Vagina (tissue), 2 donors: ENCODE results near the gene CASP6. TPM values are rescaled to one million over a fixed set of nuclear protein-coding genes. Genes with fewer than 3 reads are reported as not detected.

Experiments used
- DNase-seq, 2 donors: peaks; one replicate each; pipeline ENCODE4 v3.0.0-alpha.2; 2017; ENCODE audit errors: extremely low spot score in 2 of 2
- H3K27ac ChIP-seq: fragments of 200-600 bp; sonication (generic); one replicate; pipeline ENCODE4 v1.5.1; 2019
- H3K27me3 ChIP-seq: fragments of 200-600 bp; sonication (generic); one replicate; pipeline ENCODE4 v1.5.1; 2019
- H3K36me3 ChIP-seq, 2 donors: fragments of 200-600 bp; sonication (generic); one replicate each; pipeline ENCODE4 v1.5.1; 2017 to 2019
- H3K4me1 ChIP-seq: fragments of 200-600 bp; sonication (generic); one replicate; pipeline ENCODE4 v1.5.1; 2019
- H3K4me3 ChIP-seq, 2 donors: fragments of 200-600 bp; sonication (generic); 1 replicate in 1 of 2; 2 replicates in 1 of 2; pipeline ENCODE4 v1.5.1; 2016 to 2019
- H3K9me3 ChIP-seq: fragments of 200-600 bp; sonication (generic); one replicate; pipeline ENCODE4 v1.5.1; 2019
- POLR2A ChIP-seq, 2 donors: fragments of 450-650 bp; IDR thresholded peaks; one replicate each; pipeline ENCODE4 v1.6.1; 2017; ENCODE audit warnings: antibody characterized with exemption in 2 of 2, mild to moderate bottlenecking in 2 of 2, moderate library complexity in 2 of 2
- POLR2AphosphoS5 ChIP-seq, 2 donors: sonication (generic); formaldehyde crosslinking; IDR thresholded peaks; one replicate each; pipeline ENCODE4 v1.9.0; 2017; ENCODE audit warnings: antibody characterized with exemption in 2 of 2, mild to moderate bottlenecking in 2 of 2, low read depth in 1 of 2; ENCODE audit not compliant: insufficient read depth in 1 of 2
- intact Hi-C: fragments of 100-400 bp; cut with DNase I; formaldehyde crosslinking; loops from one replicate; pipeline ENCODE4 v1.15.1; 2023
- total RNA-seq: library from RNA; depleted of rRNA; stranded (reverse); fragments of >200 nt; gene quantifications from one replicate; pipeline ENCODE4 v1.2.3, GENCODE V29; 2016
- TF ChIP-seq, protein P1 (sequence below), 3 experiments: fragments of 450-650 bp in 2 of 3; fragments of 200-600 bp in 1 of 3; sonication (generic) in 1 of 3; IDR thresholded peaks; one replicate each; pipeline ENCODE4 v1.5.1; 2017 to 2019; ENCODE audit warnings: antibody characterized with exemption in 3 of 3, mild to moderate bottlenecking in 2 of 3, moderate library complexity in 2 of 3

CASP6 gene
- total RNA-seq, 1 donor from 2014 or later, result 7.9 TPM

- no peaks in the 10 kb centered on the region for H3K27me3 ChIP-seq
- TF ChIP-seq, protein P1, sequence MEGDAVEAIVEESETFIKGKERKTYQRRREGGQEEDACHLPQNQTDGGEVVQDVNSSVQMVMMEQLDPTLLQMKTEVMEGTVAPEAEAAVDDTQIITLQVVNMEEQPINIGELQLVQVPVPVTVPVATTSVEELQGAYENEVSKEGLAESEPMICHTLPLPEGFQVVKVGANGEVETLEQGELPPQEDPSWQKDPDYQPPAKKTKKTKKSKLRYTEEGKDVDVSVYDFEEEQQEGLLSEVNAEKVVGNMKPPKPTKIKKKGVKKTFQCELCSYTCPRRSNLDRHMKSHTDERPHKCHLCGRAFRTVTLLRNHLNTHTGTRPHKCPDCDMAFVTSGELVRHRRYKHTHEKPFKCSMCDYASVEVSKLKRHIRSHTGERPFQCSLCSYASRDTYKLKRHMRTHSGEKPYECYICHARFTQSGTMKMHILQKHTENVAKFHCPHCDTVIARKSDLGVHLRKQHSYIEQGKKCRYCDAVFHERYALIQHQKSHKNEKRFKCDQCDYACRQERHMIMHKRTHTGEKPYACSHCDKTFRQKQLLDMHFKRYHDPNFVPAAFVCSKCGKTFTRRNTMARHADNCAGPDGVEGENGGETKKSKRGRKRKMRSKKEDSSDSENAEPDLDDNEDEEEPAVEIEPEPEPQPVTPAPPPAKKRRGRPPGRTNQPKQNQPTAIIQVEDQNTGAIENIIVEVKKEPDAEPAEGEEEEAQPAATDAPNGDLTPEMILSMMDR (IDR thresholded peaks at IDR 0.05), result no peak
- TF ChIP-seq POLR2AphosphoS5 (IDR thresholded peaks at IDR 0.05; ENCODE audit: insufficient read depth in 1 of 2, low read depth in 1 of 2) (no peak), POLR2A (IDR thresholded peaks at IDR 0.05) (no peak)
- DNase-seq, result no peak
- intact Hi-C loops, result no loop called here
- no peaks in the 10 kb centered on the region for H3K4me1 ChIP-seq
- H3K4me3 ChIP-seq, result no peak overlapping the region
- no peaks in the 10 kb centered on the region for H3K9me3 ChIP-seq
- no peak overlapping the region for H3K27ac ChIP-seq
- H3K36me3 ChIP-seq, result no peaks in the 10 kb centered on the region
These were observed 46.3 kb upstream of the CASP6 start for GRCh38 chr4:109749388-109750082.

DNA sequence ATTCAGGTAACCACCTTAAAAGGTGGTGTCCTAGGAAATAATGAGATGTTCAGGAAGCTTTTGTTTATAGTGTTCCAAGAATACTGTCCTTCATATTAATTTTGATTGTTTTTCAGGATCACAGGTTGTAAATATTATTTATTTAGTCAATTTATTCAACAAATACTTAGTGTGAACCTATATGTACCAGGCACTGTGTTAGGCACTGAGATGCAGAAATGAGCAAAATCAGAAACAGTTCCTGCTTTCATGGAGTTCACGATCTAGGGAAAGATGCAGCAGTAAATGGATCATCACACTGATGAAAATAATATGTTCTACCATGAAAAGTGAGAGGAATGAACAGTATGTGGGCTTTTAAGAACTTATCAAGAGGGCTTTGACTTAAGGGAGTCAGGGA is 44.9 kb upstream of the CASP6 start:
- Histone ChIP-seq H3K4me1 (no peaks in the 10 kb centered on the region), H3K27me3 (no peaks in the 10 kb centered on the region), H3K4me3 (no peak overlapping the region), H3K27ac (no peak overlapping the region), H3K36me3 (no peaks in the 10 kb centered on the region), H3K9me3 (no peaks in the 10 kb centered on the region)
- DNase-seq, result no peak
- TF ChIP-seq POLR2AphosphoS5 (IDR thresholded peaks at IDR 0.05; ENCODE audit: insufficient read depth in 1 of 2, low read depth in 1 of 2), result no peak
- TF ChIP-seq, protein P1 (IDR thresholded peaks at IDR 0.05), result no peak
- TF ChIP-seq POLR2A (IDR thresholded peaks at IDR 0.05), result no peak
- intact Hi-C loops, result no loop called here

GRCh38 chr4:109746728-109747127 is 43.5 kb upstream of the CASP6 start:
- Histone ChIP-seq H3K27ac (no peak overlapping the region), H3K4me3 (no peak overlapping the region), H3K9me3 (no peaks in the 10 kb centered on the region), H3K4me1 (no peaks in the 10 kb centered on the region), H3K36me3 (no peaks in the 10 kb centered on the region), H3K27me3 (no peaks in the 10 kb centered on the region)
- TF ChIP-seq, protein P1 (IDR thresholded peaks at IDR 0.05), result no peak
- TF ChIP-seq POLR2AphosphoS5 (IDR thresholded peaks at IDR 0.05; ENCODE audit: insufficient read depth in 1 of 2, low read depth in 1 of 2) (no peak), POLR2A (IDR thresholded peaks at IDR 0.05) (no peak)
- intact Hi-C loops, result no loop called here
- no peak for DNase-seq

DNA sequence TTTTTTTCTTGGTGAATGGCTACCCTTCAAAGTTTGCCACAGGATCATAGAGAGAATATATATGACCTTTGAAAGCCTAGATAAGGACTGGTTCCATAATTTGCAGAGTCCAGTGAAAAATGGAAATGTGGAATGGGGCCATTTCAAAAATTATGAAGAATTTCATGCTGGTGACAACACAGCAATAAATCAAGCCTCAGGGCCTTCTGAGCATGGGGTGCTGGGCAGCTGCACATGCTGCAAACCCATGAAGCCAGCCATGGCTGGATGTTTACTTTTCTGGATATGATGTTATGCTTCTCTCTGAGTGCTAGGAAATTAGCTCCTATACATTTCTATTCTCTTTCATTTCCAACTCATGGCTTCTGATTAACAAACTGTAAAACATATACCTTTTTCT is 42.6 kb upstream of the CASP6 start:
- H3K27me3 ChIP-seq, result no peaks in the 10 kb centered on the region
- H3K9me3 ChIP-seq, result no peaks in the 10 kb centered on the region
- no peak overlapping the region for H3K4me3 ChIP-seq
- no peaks in the 10 kb centered on the region for H3K36me3 ChIP-seq
- H3K4me1 ChIP-seq, result no peaks in the 10 kb centered on the region
- no peak for TF ChIP-seq POLR2AphosphoS5 (IDR thresholded peaks at IDR 0.05; ENCODE audit: insufficient read depth in 1 of 2, low read depth in 1 of 2)
- TF ChIP-seq, protein P1 (IDR thresholded peaks at IDR 0.05), result no peak
- TF ChIP-seq POLR2A (IDR thresholded peaks at IDR 0.05), result no peak
- intact Hi-C loops, result no loop called here
- no peak overlapping the region for H3K27ac ChIP-seq
- DNase-seq, result no peak

- intact Hi-C loops, result no loop called here
- Histone ChIP-seq H3K4me3 (no peak overlapping the region), H3K9me3 (no peaks in the 10 kb centered on the region), H3K27ac (no peak overlapping the region), H3K4me1 (no peaks in the 10 kb centered on the region), H3K27me3 (no peaks in the 10 kb centered on the region), H3K36me3 (no peaks in the 10 kb centered on the region)
- TF ChIP-seq POLR2A (IDR thresholded peaks at IDR 0.05), result no peak
- TF ChIP-seq, protein P1 (IDR thresholded peaks at IDR 0.05), result no peak
- DNase-seq, result no peak
These were observed 36.3 kb upstream of the CASP6 start for GRCh38 chr4:109739547-109739946.
